GM19324 (cell line): Measurements from ENCODE around the gene DPM2.

Experiments
- ATAC-seq: cut with Tn5 transposase; IDR thresholded peaks from one replicate; pipeline ENCODE4 v1.9.1; 2021; ENCODE audit warnings: mild to moderate bottlenecking, moderate library complexity; ENCODE audit not compliant: unreplicated experiment, low FRiP score

DPM2 gene

GRCh38 chr9:127940593-127940992 lies 2.9 kb upstream of the DPM2 start:
- no peak for ATAC-seq

GRCh38 chr9:127938298-127938690 lies 640 bp upstream of the DPM2 start:
- no peak for ATAC-seq

GRCh38 chr9:127937056-127937387 lies 632 bp downstream of the DPM2 start:
- no peak for ATAC-seq

- no peak for ATAC-seq
These were observed 1.3 kb downstream of the DPM2 start for GRCh38 chr9:127936347-127936852.

- ATAC-seq: no peak
These were observed 1.9 kb downstream of the DPM2 start for GRCh38 chr9:127935765-127936221.

- ATAC-seq: no peak
These were observed 2.7 kb downstream of the DPM2 start for GRCh38 chr9:127934986-127935385.

- ATAC-seq: no peak
These were observed 3.4 kb downstream of the DPM2 start for GRCh38 chr9:127934248-127934647.

- peak; percentile 13 for ATAC-seq
These were observed 6.4 kb downstream of the DPM2 start for GRCh38 chr9:127931092-127931881.

GRCh38 chr9:127930231-127931091 lies 7.2 kb downstream of the DPM2 start, which contains the start of gene PIP5KL1:
TSS of gene PIP5KL1 (minus strand) at chr9:127930777. CDS start at chr9:127930752, 25 bp downstream.
- peak; percentile 83 for ATAC-seq

- ATAC-seq: no peak
These were observed 8.1 kb downstream of the DPM2 start for GRCh38 chr9:127929625-127929979.

- ATAC-seq: no peak
These were observed 8.7 kb downstream of the DPM2 start for GRCh38 chr9:127928676-127929624.

GRCh38 chr9:127927988-127928675 lies 9.5 kb downstream of the DPM2 start:
- no peak for ATAC-seq

GRCh38 chr9:127927201-127927987 lies 10.3 kb downstream of the DPM2 start:
- ATAC-seq: no peak

- ATAC-seq: no peak
These were observed 10.8 kb downstream of the DPM2 start for GRCh38 chr9:127926906-127927200.

GRCh38 chr9:127925959-127926905 lies 11.4 kb downstream of the DPM2 start:
- no peak for ATAC-seq

- no peak for ATAC-seq
These were observed 12.8 kb downstream of the DPM2 start for GRCh38 chr9:127924736-127925444.

GRCh38 chr9:127923771-127924170 lies 13.9 kb downstream of the DPM2 start:
- no peak for ATAC-seq
